Mucosa of descending colon (tissue), 3 donors: ENCODE results near the gene PKNOX2. TPM values are rescaled to one million over a fixed set of nuclear protein-coding genes. Genes with fewer than 3 reads are reported as not detected.

Experiments used
- ATAC-seq: fragments of 200-7000 bp; cut with Tn5 transposase; one replicate; pipeline ENCODE4 v1.9.1; 2020; ENCODE audit warnings: mild to moderate bottlenecking, moderate library complexity
- DNase-seq, 3 donors: peaks; one replicate each; pipeline ENCODE4 v3.0.0-alpha.2; 2020
- H3K36me3 ChIP-seq: fragments of 200-600 bp; one replicate; pipeline ENCODE4 v1.8.0; 2021; ENCODE audit warnings: low read depth, mild to moderate bottlenecking
- H3K4me1 ChIP-seq: fragments of 200-600 bp; one replicate; pipeline ENCODE4 v1.8.0; 2021; ENCODE audit warnings: low read depth, mild to moderate bottlenecking
- H3K4me3 ChIP-seq: fragments of 200-600 bp; one replicate; pipeline ENCODE4 v1.8.0; 2021; ENCODE audit warnings: mild to moderate bottlenecking
- H3K9me3 ChIP-seq: fragments of 200-600 bp; one replicate; pipeline ENCODE4 v1.8.0; 2021; ENCODE audit warnings: mild to moderate bottlenecking
- CTCF ChIP-seq: fragments of 200-600 bp; IDR thresholded peaks from one replicate; pipeline ENCODE4 v1.8.0; 2022; ENCODE audit warnings: antibody characterized with exemption, mild to moderate bottlenecking
- intact Hi-C, 2 donors: fragments of 100-400 bp; cut with DNase I in 1 of 2; cut with micrococcal nuclease in 1 of 2; formaldehyde crosslinking; loops; one replicate each; pipeline versions ENCODE4 v1.11.0 to v1.11.1; 2022; cut with DNase I, micrococcal nuclease
- total RNA-seq, 3 donors: library from RNA; stranded (reverse); fragmentation: NEBNext Ultra II Directional in 2 of 3; extraction: Animal tissue kit (Norgen Biotek cat#: 25700) in 2 of 3; gene quantifications; one replicate each; pipeline versions ENCODE4 v1.2.1 to v1.2.4, GENCODE V29; 2021 to 2023
- donor health status: DM: no; HTN: no; CAD: no; lungs with moderate emphysema.
- donor health status: DM: no; HTN: no; CAD: no.
- donor health status: DM: no; HTN: yes; CAD: no.

The PKNOX2 gene
- total RNA-seq, 3 donors from 2014 or later = 1.5 to 4.0 (median 1.9) TPM

- no peaks in the 10 kb centered on the region for H3K4me1 ChIP-seq
- intact Hi-C loops = no loop called here
- no peaks in the 10 kb centered on the region for H3K36me3 ChIP-seq
- DNase-seq (no peak), ATAC-seq (no peak)
- no peaks in the 10 kb centered on the region for H3K9me3 ChIP-seq
- no peak overlapping the region for H3K4me3 ChIP-seq
- no peak for TF ChIP-seq CTCF
Measured at GRCh38 chr11:125306476-125306875, 141.9 kb downstream of the PKNOX2 start.

- no peak for DNase-seq
- no peak for ATAC-seq
- Histone ChIP-seq H3K4me3 (no peak overlapping the region), H3K9me3 (no peaks in the 10 kb centered on the region), H3K4me1 (no peaks in the 10 kb centered on the region), H3K36me3 (no peaks in the 10 kb centered on the region)
- TF ChIP-seq CTCF = no peak
- intact Hi-C loops = no loop called here
Measured at GRCh38 chr11:125308246-125308645, 143.7 kb downstream of the PKNOX2 start.

- no peak for TF ChIP-seq CTCF
- intact Hi-C loops = no loop called here
- Histone ChIP-seq H3K36me3 (no peaks in the 10 kb centered on the region), H3K4me1 (no peaks in the 10 kb centered on the region), H3K4me3 (no peak overlapping the region), H3K9me3 (no peaks in the 10 kb centered on the region)
- DNase-seq (no peak), ATAC-seq (no peak)
Measured at GRCh38 chr11:125312391-125312790, 147.8 kb downstream of the PKNOX2 start.

- ATAC-seq = no peak
- H3K36me3 ChIP-seq = no peaks in the 10 kb centered on the region
- no peaks in the 10 kb centered on the region for H3K4me1 ChIP-seq
- no peak for TF ChIP-seq CTCF
- no peaks in the 10 kb centered on the region for H3K9me3 ChIP-seq
- no peak overlapping the region for H3K4me3 ChIP-seq
- DNase-seq = no peak
- intact Hi-C loops = no loop called here
Measured at GRCh38 chr11:125312812-125313211, 148.3 kb downstream of the PKNOX2 start.

GRCh38 chr11:125313271-125314219 lies 149.0 kb downstream of the PKNOX2 start:
- intact Hi-C loops = no loop called here
- H3K4me3 ChIP-seq = no peak overlapping the region
- no peaks in the 10 kb centered on the region for H3K4me1 ChIP-seq
- no peak for ATAC-seq
- DNase-seq = no peak
- TF ChIP-seq CTCF = no peak
- no peaks in the 10 kb centered on the region for H3K9me3 ChIP-seq
- no peaks in the 10 kb centered on the region for H3K36me3 ChIP-seq
